Mononuclear cell (primary cell): ENCODE results near the gene ADM. TPM values are rescaled to one million over a fixed set of nuclear protein-coding genes. Genes with fewer than 3 reads are reported as not detected.

ENCODE experiments used
- H3K27me3 ChIP-seq: 2 replicates; pipeline ENCODE4 v1.6.0; 2011; ENCODE audit warnings: low read length, control low read depth; ENCODE audit not compliant: insufficient read depth
- H3K4me1 ChIP-seq: 2 replicates; pipeline ENCODE4 v1.5.1; 2011; ENCODE audit warnings: mild to moderate bottlenecking, low read length, control low read depth; ENCODE audit not compliant: insufficient read depth
- H3K4me3 ChIP-seq: 2 replicates; pipeline ENCODE4 v1.5.1; 2011; ENCODE audit warnings: mild to moderate bottlenecking, low read length, moderate library complexity
- H3K9me3 ChIP-seq: 2 replicates; pipeline ENCODE4 v1.5.1; 2011; ENCODE audit warnings: low read depth, mild to moderate bottlenecking, control low read depth, low read length
- total RNA-seq: library from RNA; depleted of rRNA; stranded (reverse); fragments of >200 nt; gene quantifications from one replicate; pipeline ENCODE4 v1.2.3, GENCODE V29; 2012

Gene ADM
- total RNA-seq, 1 donor = 93.5 TPM

DNA sequence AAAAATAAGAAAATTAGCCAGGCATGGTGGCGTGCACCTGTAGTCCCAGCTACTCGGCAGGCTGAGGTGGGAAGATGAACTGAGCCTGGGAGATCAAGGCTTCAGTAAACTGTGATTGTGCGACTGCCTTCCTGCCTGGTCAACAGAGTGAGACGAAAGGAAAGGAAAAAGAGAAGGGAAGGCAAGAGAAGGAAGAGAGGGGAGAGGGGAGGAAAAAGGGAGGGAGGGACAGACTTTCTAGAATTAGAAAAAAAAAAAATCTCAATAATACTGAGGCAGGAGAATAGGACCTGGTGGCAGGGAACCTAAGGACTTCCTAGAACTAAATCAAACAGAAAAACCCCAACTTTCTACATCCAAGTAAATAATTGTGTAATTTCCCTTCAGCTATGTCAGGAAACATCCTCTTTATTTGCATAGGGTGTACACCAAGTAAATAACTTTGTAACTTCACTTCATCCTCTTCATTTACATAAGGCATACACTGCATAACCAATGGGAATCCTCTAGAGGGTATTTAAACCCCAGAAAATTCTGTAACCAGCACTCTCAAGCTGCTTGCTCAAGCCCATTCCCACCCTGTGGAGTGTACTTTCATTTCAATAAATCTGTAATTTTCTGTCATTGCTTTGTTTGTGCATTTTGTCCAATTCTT, 19.6 kb upstream of the ADM start:
- Histone ChIP-seq H3K4me1 (peaks cover 54% of the 10 kb centered on the region), H3K4me3 (no peak overlapping the region), H3K27me3 (no peaks in the 10 kb centered on the region), H3K9me3 (no peaks in the 10 kb centered on the region)

DNA sequence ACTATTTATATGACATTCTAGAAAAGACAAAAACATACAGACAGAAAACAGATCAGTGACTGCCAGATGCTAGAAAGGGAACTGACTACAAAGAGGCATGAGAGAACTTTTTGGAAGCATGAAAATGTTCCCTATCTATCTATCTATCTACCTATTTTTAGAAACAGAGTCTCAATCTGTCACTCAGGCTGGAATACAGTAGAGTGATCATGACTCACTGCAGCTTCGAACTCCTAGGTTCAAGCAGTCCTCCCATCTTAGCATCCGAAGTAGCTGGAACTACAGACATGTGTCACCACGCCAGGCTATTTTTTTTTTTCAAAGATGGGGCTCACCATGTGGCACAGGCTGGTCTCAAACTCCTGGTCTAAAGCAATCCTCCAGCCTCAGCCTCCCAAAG, 17.7 kb upstream of the ADM start:
- Histone ChIP-seq H3K9me3 (no peaks in the 10 kb centered on the region), H3K4me3 (no peak overlapping the region), H3K4me1 (peaks cover 61% of the 10 kb centered on the region), H3K27me3 (no peaks in the 10 kb centered on the region)

DNA sequence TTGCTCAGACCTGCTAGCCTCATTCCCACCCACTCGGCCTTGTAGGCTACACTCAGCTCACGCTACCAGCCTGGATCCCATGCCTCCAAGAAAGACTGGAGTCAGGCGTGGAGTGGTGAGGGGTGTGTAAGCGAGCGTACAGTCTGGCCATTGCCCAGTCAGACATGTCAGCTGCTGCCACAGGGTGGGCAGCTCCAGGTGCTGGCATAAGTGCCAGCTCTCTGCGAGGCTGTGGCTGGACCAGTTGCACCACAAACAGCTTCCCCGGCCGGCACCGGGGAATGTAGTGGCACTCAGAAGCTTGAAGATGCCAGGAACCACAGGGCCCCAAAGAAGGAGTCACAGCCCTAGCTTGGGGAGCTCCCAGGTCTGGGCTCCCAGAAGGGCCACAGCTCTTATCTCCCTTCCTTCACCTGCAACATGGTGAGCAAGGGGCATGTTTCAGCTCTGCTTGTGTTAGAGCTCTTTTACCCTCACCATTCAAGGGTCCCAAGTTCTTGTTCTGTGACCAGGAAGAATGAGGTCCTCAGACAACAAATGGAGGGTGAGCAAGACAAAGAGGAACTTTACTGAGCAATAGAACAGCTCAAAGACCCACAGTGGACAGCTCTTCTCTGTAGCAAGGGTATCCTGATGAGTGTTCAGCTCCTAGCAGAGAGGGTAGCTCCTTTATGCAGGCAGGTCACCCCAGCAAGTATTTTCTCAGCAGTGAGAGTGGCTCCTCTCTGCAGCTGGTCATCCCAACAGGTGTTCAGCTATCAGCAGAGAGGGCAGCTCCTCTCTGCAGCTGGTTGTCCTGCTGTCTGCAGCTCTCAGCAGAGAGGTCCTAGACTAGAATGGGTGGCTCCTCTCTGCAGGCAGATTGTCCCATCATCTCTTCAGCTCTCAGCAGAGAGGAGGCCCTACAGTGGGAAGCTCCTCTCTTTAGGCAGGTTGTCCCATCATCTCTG, 16.8 kb upstream of the ADM start:
- Histone ChIP-seq H3K4me1 (peaks cover 70% of the 10 kb centered on the region), H3K9me3 (no peaks in the 10 kb centered on the region)

DNA sequence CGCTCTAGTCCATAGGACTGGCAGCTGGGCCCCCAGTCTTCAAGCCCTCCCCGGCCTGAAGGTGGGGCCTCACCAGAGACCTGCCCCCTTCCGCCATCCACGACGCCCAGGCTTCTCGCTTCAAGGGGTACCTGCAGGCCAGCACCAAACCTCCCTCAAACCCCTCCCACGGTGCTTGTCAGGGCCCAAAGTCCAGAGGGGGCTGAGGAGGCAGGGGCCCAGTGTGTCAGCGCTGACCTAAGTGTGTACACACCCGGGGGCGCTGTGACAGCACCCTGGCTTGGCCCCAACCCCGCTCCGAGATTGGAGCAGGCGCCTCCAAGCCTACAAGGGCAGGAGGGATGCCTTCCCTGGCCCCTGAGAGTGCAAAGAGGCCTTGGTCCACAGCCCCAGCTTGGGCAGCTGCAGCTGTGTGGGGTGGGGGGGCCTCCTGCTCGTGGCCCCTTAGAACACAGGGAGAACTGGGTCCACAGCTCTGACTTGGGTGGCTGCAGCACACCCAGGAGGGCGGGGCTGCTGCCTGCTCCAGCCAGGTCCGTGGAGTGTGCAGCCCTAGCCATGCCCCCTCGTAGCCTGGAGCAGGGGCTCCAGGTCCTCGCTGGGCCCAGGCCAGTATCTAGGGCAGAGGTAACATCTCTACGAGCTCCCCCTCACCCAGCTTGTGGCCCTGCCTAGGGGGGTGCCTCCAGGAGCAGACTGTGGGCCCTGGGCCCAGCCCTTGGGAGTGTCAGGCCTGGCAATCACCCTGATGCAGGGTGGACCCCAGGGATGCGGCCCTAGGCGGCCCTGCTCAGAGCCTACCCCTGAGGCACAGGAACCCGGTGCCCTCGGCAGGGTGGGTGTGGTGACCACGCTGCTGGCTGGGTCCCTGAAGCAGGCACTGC, 15.8 kb upstream of the ADM start:
- H3K27me3 ChIP-seq = no peaks in the 10 kb centered on the region
- peaks cover 76% of the 10 kb centered on the region for H3K4me1 ChIP-seq
- no peaks in the 10 kb centered on the region for H3K9me3 ChIP-seq
- H3K4me3 ChIP-seq = no peak overlapping the region

More for the DNA sequence above, 16.8 kb upstream of the ADM start:
- H3K4me3 ChIP-seq = no peak overlapping the region
- no peaks in the 10 kb centered on the region for H3K27me3 ChIP-seq

DNA sequence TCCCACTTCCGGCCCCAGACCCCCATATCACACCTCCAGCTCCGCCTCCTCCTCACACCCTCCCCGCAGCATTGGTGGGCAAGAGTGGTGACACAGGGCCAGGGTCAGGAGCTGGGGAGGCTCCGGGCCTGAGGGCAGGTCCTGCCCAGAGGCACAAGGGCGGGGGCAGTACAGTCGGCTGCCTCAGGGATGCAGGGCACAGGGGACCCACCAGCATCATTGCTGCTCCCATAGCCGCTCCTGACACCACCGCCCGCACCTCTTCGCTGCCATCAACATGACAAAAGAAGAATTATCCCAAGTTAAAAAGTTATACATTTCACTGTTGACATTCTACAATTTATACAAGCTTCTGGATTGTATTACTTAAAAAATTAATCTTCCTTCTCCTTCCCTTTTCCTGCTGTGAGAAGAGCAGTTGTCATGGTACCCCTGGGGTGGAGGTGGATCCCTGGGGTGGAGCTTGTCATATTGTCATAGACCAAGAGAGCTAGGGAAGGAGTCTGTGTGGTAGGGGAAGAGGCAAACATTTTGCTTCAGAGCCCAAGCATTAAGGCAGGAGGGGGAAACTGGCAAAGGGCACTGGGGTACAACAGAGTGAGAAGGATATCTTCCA, 15.0 kb upstream of the ADM start:
- Histone ChIP-seq H3K9me3 (no peaks in the 10 kb centered on the region), H3K27me3 (peaks cover 6% of the 10 kb centered on the region), H3K4me3 (no peak overlapping the region), H3K4me1 (peaks cover 78% of the 10 kb centered on the region)

DNA sequence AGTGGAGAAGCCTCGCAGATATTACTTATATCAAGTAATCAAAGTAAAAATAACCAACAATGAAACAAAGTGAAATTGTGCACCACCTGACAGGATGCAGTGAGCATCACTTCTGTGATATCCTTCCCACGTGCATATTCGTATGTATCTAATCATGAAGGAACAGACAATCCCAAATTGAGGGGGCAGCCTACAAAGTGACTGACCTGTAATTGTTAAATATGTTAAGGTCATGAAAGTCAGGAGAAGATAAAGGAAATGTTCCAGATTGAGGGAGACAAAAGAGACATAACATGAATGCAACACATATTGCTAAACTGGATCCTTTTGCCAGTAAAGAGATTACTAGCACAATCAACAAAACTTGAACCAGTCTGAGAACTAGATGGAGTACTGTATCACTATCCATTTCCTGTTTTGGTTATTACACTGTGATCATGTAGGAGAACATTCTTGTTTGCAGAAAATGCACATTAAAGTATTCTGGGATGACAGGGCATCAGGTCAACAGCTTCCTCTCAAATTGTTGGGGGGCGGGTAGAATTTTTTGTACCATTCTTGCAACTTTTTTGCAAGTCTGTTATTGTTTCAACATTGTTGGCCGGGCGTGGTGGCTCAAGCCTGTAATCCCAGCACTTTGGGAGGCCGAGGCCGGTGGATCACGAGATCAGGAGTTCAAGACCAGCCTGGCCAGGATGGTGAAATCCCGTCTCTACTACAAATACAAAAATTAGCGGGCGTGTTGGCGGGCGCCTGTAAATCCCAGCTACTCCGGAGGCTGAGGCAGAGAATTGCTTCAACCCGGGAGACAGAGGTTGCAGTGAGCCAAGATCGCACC, 12.9 kb upstream of the ADM start:
- Histone ChIP-seq H3K4me3 (no peak overlapping the region), H3K9me3 (no peaks in the 10 kb centered on the region), H3K27me3 (peaks cover 27% of the 10 kb centered on the region), H3K4me1 (peaks cover 73% of the 10 kb centered on the region)

DNA sequence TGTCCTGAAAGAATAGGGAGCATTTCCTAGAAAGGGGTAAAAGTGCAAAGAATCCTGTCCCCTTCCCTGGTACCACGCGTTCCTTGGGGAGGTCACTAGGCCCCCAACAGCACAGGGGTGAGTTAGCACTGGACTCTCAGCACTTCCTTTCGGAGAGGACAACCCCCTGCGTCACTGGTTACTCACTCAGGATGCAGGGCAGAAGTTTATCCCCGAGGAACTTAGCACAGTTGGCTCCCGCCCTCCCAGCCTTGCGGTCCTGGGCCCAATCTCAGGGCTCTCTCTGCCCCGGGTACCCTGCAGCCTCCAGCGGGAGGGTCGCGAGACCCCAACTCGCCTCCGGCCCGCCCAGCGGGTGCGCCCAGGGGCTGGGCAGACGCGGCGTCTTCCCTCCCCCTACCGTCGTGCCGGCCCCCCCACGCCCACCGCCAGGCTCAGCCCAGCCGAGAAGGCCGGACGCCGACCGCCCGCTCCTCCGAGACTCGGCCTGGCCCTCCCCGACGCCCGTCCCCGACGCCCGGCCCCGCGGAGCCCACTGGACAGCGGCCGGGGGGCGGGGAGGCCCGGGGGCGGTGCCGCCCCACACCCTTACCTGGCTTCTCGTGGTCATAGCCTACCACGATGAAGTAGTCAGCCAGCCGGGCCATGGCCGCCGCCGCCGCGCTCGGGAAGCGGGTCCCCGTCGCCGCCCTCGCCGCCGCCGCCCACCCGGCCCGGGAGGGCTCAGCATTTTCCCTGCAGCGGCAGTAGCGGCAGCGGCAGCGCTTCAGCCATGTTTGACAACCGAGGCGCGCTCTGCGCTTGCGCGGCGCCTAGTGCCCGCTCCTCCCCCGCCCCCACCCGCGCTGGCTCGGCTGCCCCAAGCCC, 11.2 kb upstream of the ADM start, which contains the start of gene SBF2:
SBF2 (minus strand) TSS at position 797 of the 867 bp plus-strand sequence; CDS start at position 647, 150 bp downstream.
- peaks cover 62% of the 10 kb centered on the region for H3K4me1 ChIP-seq
- H3K9me3 ChIP-seq = no peaks in the 10 kb centered on the region
- peak within 1 kb of the TSS; percentile 73 for H3K4me3 ChIP-seq
- H3K27me3 ChIP-seq = peaks cover 29% of the 10 kb centered on the region

DNA sequence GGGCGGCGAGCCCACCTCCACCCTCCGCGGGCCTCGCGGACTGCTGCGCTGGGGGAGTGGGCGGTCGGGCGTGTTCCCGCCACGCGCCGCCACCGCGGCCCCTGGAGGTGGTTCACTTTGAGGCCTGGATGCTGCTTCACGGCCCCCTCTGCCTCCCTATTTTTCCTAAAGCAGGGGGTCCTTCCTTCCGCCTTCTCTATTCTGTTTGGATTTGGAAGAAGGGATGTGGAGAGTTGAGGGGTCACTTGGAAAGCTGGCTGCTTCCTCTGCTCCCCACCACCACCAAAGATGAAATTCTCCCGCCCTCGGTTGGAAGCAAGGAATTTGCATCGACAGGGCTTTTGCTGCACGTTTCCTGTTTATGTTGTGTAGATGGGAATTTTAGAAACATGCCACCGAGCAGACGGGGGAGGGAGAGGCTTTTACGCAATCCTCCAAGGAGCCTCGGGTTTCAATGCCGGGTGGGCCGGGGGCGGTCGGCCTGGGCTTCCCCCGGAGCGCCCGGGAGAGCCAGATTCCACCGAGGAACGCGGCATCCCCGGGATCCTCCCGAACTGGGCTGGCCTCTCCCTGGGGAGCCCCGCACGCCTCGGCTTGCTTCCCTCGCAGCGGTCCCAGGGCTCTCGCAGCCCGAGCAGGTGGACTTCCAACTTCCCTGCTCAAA, 10.5 kb upstream of the ADM start:
- peaks cover 29% of the 10 kb centered on the region for H3K27me3 ChIP-seq
- peaks cover 62% of the 10 kb centered on the region for H3K4me1 ChIP-seq
- no peaks in the 10 kb centered on the region for H3K9me3 ChIP-seq
- peak overlapping the region; percentile 73 for H3K4me3 ChIP-seq

DNA sequence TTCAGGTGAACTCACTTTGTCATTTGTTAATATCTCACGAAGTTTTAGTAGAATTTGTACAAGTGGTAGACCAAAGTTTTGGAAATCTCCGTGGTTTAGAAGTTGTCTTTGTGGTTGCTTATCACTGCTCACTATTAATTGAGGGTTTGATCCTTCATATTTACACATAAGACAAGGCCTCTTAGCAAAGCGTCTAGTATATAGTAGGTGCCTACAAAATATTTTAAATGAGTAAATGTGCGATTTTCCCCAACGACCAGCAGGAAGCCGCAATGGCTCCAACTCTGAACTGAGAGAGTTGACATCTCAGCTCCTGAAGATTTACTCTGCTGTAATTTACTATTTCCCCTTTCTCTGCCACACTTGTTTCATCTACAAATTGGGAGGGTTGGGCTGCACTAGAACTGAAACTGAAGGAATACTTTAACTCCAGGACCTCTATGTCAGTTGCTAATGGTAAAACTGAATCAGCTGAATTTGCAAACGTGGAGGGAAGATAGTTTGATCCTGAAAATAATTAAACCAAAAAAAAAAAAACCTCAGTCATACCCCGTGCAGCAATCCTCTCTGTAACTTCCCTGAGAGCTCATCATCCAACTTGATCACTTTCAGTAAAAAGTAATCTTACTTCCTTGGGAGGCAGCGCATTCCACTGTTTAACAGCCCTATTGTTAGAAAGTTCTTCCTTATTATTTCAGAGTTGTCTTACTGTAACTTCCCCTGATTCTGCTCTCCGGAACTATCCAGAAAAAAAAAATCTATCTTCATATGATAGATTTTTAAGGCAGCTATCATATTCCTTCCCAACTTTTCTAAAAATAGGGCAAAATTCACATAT, 9.6 kb upstream of the ADM start:
- Histone ChIP-seq H3K27me3 (peaks cover 29% of the 10 kb centered on the region), H3K4me3 (peak overlapping the region; percentile 73), H3K4me1 (peaks cover 54% of the 10 kb centered on the region), H3K9me3 (no peaks in the 10 kb centered on the region)

DNA sequence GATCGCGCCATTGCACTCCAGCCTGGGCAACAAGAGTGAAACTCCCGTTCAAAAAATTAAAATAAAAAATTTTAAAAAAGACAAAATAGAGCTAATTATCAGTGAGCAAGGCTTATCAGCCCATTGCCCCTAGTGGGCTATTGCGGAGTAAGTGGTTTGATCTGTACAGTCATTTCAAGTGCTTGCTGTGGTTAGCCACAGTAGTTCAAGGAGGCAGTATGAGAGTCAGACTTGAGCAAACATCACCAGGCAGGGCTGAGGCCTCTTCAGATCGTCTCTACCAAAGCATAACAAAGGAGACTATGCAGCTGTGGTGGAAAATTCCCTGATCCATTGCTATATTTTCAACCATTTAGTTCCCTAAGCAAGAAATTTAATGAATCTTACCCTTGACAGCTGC, 6.5 kb upstream of the ADM start:
- peaks cover 29% of the 10 kb centered on the region for H3K27me3 ChIP-seq
- H3K9me3 ChIP-seq = no peaks in the 10 kb centered on the region

DNA sequence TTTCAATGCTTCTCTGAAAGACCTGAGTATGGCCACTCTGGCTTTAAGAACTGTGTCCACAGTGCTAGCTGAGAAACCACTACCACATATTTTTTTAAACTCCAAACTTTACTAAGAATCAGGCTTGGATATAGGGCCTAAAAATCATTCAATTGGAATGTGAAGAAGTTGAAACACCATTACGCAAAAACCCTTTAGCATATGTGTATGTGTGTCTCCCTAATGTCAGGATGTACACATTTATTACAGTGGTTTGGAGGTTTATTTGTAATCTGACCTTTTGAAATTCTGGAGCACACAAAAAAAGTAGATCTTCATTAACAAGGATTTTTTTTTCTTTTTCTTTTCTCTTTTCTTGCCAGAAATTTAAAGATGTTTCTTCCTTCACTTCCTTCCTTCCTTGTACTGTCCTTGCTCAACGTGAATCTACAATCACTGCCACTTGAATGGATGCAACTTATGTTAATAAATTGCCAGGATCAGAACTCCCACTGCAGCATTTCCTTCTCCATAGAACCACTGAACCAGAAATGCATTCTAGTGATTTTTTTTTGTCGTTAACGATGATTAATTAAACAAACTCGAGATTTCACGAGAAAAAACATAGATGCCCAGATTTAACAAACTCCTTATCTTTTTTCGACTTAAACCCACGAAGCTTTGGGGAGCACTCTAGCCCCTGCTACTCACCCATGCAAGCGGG, 3.1 kb upstream of the ADM start:
- peaks cover 16% of the 10 kb centered on the region for H3K27me3 ChIP-seq
- H3K4me3 ChIP-seq = peak overlapping the region; percentile 84
- no peaks in the 10 kb centered on the region for H3K9me3 ChIP-seq
- H3K4me1 ChIP-seq = peaks cover 59% of the 10 kb centered on the region

More for the DNA sequence above, 6.5 kb upstream of the ADM start:
- H3K4me1 ChIP-seq = peaks cover 47% of the 10 kb centered on the region
- no peak overlapping the region for H3K4me3 ChIP-seq
